COLO668 (cell line): ENCODE measurements around the gene NUBPL.
A peak's percentile ranks its signal among the peaks of the same experiment; 100 is the strongest.
"Not testable (repeated sequence)": the region's sequence is repeated elsewhere in the genome, so short reads cannot be mapped to it uniquely, and the experiment has no call there.

Source experiments
- DNase-seq: peaks from one replicate; lab custom pipeline; 2025; ENCODE audit not compliant: unreplicated experiment; lab: John Stamatoyannopoulos, UW

The NUBPL gene

DNA sequence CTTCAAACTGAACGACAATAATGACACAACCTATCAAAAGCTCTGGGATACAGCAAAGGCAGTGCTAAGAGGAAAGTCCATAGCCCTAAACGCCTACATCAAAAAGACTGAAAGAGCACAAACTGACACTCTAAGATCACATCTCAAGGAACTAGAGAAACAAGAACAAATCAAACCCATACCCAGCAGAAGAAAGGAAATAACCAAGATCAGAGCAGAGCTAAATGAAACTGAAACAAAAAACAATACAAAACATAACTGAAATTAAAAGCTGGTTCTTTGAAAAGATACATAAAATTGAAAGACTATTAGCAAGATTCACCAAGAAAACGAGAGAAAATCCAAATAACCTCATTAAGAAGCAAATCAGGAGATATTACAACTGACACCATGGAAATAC, 306.9 kb downstream of the NUBPL start:
- DNase-seq, result not testable (repeated sequence)

DNA sequence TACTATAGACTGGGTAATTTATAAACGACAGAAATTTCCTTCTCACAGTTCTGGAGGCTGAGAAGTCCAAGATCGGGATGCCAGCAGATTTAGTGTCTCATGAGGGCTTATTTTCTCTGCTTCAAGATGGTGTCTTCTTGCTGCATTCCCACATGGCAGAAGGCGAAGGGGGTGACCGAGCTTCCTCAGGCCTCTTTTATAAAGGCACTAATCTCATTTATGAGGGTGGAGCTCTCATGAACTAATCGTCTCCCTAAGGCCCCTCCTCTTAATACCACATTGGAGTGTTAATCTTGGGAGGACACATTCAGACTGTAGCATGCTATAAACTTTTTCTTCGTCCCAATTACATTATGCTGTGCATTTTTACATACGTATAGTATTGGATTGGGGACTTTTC, 315.5 kb downstream of the NUBPL start:
- no peak for DNase-seq

DNA sequence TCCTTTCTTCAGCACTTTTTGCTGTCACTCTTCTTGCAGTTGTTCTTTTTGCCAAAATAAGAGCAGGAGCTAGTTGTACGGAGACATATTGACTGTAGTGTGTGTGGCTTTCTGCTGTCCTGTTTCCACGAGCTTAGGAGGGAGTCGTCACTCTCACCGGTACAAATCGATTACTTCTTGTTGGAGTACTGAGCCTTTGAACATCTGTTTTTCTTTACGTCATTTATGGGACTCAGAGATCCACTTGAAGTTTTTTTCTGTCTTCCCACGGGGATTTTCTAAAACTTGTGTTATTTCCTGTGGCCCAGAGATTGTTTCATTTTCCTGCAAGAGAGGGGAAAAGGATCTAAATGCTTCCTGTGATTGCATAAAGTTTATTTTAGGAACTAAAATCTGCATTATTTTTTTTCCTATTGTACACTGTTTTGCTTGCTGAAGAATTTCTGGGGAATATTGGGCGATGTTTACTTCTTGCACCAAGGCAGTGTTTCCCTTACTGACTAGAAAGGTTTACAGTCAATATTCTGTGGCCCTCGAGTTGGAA, 316.1 kb downstream of the NUBPL start:
- no peak for DNase-seq

DNA sequence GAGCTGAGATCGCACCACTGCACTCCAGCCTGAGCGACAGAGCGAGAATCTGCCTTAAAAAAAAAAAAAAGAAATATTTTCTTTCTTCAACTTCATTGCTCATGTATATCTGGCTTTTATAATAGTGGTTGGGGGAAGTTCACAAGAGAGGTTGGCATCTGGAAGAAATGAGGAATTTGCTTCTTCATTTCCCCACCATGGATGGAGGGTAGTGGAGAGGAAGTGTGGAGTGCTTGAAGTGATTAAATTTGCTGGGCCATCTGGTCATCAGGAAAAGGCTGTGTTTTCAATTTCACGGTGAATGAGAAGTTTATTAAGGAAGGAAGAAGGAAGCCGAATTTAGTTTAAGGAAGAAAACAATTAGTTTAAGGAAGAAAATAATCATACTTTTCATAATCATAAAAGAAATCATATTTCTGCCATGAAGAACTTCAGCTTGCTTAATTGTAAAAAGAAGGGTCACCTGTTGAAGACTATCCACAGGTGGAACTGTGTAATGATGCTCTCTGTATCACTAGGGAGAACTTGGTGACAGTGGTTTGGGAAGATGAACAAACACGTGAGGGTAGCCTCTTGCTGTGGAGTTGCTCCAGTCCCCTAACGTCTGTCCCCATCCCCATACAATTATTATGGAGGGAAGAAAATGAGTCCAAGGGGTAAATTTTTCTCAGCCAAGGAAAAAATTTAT, 318.6 kb downstream of the NUBPL start:
- no peak for DNase-seq

DNA sequence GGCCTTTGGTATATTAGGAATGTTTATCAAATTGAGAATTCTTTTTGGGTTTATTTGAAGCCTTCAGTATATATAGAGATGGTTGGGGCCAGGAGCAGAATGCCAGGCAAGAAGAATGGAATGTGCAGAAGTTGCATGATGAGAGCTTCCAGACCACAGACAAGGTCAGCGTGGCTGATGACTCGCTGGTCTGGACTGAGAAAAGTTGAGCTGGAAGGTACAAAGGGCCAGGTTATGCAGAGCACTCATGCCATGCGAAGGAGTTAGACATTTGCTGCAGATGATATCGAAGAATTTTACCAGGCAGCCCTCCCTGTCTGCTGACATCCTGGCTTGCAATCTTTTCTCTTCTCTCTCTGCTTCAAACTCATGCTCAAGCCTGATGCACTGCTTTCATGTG, 319.7 kb downstream of the NUBPL start:
- no peak for DNase-seq

DNA sequence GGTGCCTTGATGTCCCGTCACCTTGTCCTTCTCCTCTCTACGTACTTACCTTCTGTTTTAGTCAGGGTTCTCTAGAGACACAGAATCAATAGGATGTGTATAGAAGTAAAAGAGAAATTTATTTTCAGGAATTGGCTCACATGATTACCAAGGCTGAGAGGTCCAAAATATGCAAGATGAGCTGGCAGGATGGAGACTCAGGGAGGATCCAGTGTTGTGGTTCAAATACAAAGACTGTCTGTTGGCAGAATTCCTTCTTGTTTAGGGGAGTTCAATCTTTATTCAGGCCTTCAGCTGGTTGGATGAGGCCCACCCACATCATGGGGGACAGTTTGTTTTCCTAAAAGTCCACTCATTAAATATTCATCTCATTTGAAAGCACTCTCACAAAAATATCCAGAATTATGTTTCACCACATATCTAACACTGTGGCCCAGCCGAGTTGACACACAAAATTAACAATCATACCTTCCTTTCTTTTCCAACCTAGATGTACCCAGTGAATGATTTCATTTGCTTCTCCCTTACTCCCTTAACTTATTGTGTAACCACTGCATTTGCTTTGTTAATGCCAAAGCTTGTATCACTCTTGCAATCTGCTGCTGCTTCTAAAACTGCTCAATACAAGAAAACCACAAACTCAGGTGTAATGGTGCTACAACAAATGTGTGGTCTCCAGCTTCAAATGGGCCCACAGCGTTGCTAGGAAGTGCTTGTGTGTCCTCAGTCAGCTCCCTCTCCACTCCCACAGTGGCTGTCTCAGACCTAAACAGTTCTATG, 320.5 kb downstream of the NUBPL start:
- DNase-seq, result no peak

DNA sequence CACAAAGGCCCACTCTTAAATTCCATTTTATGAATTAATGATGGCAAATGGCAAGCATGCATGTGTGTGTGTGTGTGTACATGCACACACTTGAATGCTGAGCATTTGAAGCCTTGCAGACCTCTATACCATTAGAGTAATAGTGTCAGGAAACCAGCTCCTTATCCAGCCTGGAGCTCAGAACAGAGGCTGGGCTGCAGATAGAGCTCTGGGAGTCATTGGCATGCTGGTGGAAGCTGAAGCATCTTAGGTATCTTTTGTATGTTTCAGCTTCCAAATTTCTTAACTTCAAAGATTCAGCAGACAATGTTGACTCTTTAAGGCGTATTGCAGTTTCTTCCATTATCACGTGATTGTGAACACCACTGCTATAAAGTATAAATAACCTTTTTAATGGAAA, 323.0 kb downstream of the NUBPL start:
- DNase-seq, result no peak

DNA sequence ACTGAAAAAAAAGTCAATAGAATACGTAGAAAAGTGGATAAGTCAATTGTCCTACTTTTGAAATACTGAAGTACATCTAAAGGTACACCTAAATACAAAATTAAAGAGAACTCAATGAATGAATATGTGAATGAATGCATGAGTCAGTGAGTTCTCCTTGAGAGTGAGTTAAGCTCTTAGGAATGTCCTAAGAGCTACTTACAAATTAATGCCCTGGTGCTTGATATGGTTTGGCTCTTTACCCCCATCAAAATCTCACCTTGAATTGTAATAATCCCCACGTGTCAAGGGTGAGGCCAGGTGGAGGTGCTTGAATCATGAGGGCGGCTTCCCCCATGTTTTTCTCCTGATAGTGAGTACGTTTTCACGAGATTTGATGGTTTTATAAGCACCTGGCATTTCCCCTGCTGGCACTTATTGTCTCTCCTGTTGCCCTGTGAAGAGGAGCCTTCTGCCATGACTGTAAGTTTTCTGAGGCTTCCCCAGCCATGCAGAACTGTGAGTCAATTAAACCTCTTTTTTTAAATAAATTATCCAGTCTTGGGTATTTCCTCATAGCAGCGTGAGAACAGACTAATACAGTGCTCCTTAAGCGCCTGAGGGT, 323.7 kb downstream of the NUBPL start:
- no peak for DNase-seq

DNA sequence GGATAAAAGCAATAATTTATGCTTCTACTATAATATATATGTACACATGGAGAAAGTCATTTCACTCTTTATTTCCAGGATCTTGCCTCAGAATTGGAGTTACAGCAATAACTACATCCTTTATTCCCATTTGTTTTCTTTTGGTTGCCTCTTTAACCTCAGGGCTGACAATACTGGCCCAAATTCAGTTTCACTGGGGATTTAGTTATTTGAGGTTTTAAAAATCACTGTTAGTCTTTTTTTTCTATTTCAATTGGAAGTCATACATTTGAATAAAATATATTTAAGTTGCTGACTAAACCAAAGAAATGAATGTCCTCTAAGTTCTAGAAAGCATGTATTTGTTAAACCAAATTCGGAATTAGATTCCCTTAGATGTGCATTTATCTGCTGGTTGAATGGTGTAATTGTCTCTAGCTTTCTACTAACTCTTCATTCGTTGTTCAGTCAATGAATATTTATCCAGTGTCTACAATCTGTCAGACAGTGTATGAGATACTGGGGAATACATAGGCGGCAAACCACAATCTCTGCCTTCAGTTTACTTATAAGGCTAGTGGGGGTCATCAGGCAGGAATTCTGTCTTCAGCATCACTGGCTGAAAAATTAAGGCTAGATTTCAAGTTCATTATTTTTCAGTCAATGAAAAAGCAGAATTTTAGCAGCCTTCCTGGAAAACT, 325.1 kb downstream of the NUBPL start:
- DNase-seq, result no peak

DNA sequence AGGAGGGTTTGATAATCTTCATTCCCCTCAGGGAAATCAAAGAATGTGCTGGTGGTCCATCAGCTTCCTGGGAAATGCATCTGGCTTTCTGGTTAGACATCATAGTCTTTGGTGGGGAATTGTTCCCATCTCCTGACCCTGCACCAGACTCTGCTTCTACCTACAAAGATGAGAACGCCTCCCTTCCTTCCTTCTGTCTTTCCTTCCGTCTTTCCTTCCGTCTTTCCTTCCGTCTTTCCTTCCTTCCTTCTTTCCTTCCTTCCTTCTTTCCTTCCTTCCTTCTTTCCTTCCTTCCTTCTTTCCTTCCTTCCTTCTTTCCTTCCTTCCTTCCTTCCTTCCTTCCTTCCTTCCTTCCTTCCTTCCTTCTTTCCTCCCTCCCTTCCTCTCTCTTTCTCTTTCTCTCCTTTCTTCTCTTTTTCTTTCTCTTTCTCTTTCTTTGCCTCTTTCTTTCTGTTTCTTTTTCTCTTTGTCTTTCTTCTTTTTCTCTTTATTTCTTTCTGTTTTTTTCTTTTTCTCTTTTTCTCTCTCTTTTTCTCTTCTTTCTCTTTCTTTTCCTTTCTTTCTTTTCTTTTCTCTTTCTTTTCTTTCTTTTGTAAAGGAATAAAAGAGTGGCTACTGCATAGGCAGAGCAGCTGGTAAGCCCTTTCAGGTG, 326.9 kb downstream of the NUBPL start:
- no peak for DNase-seq

DNA sequence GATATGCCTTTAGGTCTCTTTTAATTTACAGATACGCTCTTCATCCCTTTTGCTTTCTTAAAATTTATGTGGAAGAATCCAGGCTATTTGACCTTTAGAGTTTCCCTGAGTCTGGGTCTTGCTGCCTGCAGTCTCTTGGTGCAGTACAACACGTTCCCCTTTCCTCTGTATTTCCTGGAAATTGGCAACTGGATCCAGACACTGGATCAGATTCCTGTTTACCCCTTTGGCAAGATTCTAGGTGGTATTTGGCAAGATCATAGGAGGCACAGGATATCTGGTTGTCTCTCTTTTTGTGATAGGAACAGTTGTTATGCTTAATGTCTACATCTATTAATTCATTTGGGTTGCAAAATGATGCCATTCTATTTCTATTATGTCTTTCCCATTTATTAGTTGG, 328.1 kb downstream of the NUBPL start:
- DNase-seq, result no peak

DNA sequence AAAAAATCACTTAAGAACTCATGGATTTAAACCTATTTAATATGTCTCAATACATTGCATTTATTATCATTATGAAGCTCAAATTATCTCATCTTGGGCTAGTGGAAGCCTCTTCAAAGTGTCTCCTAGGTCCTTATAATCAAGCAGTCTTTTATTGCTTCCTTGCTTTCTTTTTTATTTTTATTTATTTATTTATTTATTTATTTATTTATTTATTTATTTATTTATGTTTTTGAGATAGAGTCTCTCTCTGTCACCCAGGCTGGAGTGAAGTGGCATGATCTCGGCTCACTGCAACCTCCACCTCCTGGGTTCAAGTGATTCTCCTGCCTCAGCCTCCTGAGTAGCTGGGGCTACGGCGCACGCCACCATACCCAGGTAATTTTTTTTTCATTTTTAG, 329.0 kb downstream of the NUBPL start:
- DNase-seq, result not testable (repeated sequence)

DNA sequence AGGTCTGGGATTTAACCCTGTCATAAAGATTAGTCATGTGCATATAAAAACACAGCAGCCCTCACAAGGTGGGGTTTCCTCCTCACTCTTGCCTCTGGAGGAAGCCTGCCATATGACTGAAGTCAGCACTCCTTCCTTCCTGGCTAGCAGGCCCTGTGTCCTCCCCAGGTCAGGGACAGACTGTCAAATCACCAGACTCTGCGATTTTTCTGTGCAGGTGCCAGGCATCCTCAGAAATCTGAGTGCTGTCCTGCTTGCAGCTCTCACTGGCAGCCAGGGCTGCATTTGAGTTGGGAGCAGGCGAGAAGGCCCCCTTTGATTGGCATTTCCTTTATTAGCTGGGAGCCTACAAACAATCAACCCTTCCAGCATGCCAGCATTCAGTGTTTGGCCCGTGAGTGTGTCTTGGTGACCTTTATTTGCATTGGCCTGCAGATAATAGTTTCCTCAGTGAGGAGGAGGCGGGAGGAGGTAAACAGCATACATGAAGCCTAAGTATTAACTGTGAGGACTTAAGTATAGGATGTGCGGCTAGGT, 332.1 kb downstream of the NUBPL start:
- no peak for DNase-seq

DNA sequence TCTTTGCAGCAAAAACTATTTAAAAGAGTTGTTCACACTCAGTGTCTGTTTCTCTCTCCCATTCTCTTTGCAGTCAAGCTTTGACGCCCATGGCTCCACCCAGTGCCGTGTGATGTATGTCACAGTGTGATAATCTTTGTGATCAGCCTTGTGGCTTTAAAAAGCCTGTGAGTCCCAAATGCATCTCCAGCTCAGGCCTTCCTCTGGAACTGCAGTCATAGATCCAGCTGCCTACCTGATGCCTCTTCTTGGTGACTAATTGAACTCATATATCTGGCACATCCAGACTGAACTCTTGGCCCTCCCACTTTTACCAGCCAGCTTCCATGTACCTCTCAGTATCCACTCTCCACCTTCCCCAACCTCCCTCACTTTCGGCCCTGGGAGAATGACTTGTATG, 333.1 kb downstream of the NUBPL start:
- no peak for DNase-seq

DNA sequence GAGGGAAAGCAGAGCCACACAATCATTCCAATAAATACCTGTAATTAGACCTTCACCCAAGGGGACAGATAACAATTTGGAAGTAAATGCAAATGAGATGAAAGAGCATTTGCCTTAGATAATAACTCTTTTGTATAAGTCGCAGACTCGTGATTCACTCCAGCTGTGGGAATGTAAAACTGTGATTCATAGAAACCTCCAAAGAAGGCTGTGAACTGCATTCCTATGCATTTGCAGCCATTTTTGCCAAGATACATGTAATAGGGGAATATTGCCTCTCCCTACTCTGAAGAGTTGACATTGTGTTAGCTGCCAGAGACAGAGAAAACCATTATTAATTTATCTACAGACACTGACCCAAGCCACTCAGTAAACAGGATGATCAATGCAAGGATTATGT, 334.0 kb downstream of the NUBPL start:
- no peak for DNase-seq

DNA sequence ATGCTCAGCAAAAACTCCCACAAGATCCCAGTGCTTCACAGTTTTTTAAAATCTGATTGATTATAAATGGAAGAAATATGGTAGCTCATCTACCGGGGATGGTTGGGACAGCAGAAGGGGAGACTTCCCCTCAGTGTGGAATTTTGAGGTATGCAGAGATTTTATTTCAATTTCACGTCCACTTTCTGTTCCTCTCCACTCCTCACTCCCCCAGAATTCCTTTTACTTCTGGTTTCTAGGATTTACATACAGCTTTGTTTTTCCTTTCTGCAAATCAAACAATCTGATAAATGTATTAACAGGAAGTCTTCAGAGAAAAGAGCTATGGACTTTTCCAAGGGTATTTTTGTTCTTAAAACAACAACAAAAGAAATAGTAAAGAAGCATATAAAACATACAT, 334.4 kb downstream of the NUBPL start:
- no peak for DNase-seq

DNA sequence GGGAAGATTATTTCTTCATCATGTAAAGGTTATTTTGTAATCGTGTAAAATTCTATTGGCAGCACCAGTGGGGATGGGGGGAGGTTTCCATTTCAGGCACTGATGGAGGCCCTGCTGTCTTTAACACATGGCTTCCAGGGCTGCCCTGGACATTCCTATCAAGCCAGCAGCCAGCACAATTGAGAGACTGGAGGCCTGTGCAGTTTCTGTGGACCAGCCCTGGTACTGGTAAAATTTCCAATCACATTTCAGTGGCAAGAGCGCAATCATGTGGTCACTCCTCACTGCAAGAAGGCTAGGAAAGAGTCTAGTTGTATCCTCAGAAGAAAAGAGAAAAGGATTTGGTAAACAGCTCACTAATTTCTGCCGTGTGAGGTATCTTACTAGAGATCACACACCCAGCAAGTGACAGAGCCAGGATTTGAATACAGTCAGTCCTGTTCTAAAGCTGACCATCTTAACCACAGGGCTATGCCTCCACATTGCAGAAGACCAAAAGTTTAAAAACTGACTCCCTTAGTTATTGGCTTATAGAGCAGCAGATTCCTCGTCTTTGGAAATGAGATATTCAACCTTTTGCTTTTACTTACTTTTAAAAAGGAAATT, 336.5 kb downstream of the NUBPL start:
- no peak for DNase-seq

DNA sequence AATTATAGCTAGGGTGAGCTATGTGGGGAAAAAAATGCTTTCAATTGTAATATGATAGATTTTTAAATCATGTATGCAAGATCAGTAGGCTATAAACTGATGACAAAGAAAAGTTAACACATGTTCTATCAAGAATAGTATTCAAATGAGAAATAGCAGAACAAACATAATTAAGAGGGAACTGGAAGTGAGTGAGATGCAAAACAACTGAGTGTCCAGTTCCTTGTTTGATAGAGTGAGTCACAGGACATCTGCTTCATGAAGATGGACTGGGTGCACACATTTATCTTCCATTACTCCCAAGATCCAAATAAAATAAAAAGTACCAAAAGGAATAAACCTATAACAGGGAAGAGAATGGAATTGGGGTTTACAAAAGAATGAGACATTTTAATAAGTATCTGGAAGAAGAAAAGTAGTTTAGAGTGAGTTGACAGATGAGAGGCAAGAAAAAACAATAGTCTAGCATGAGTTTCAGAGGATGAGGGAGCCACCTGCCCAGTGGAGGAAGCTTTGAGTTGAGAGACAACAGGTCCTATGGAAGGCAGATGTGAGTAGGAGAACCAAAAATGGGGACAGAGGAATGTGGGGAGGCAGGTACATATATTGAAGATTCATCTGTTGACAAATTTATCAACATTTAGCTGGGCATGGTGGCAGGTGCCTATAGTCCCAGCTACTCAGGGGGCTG, 337.8 kb downstream of the NUBPL start:
- no peak for DNase-seq

DNA sequence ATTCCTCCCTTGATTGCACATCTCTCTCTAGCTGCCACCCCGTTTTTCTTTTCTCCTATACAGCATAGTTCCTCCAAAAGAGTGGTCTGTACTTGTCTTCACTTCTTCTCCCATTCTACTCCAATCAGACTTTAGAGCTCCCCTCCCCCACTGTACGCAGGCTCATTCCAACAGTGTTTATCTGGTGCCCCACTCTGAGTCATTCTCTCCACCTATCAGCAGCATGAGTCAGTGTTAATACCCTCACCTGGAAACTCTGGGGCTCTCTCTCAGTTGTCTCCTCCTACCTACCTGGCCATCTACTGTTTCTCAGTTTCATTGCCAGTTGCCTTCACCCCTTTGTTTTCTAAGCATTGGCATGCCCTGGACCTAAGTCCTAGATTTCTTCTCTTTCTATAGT, 340.8 kb downstream of the NUBPL start:
- peak; percentile 38 for DNase-seq
